ENCODE measurements around the gene LPAR1.

LPAR1 gene

GRCh38 chr9:110960288-110960687 is 78.0 kb downstream of the LPAR1 start:
- H3K4me3 ChIP-seq (ENCODE audit: low read depth, low read length): no peak overlapping the region
- TF ChIP-seq CTCF (IDR thresholded peaks at IDR 0.05; ENCODE audit: low read depth, low read length): no peak

- no peak for TF ChIP-seq CTCF (IDR thresholded peaks at IDR 0.05; ENCODE audit: low read depth, low read length)
- no peak overlapping the region for H3K4me3 ChIP-seq (ENCODE audit: low read depth, low read length)
Observed at GRCh38 chr9:110958847-110959246, 79.4 kb downstream of the LPAR1 start.

GRCh38 chr9:110954822-110955291 is 83.4 kb downstream of the LPAR1 start:
- no peak for TF ChIP-seq CTCF (IDR thresholded peaks at IDR 0.05; ENCODE audit: low read depth, low read length)
- H3K4me3 ChIP-seq (ENCODE audit: low read depth, low read length): no peak overlapping the region

- H3K4me3 ChIP-seq (ENCODE audit: low read depth, low read length): no peak overlapping the region
- no peak for TF ChIP-seq CTCF (IDR thresholded peaks at IDR 0.05; ENCODE audit: low read depth, low read length)
Observed at GRCh38 chr9:110952540-110952859, 85.8 kb downstream of the LPAR1 start.

- no peak overlapping the region for H3K4me3 ChIP-seq (ENCODE audit: low read depth, low read length)
- no peak for TF ChIP-seq CTCF (IDR thresholded peaks at IDR 0.05; ENCODE audit: low read depth, low read length)
Observed at GRCh38 chr9:110951805-110952539, 86.3 kb downstream of the LPAR1 start.

GRCh38 chr9:110950041-110950645 is 88.1 kb downstream of the LPAR1 start:
- no peak overlapping the region for H3K4me3 ChIP-seq (ENCODE audit: low read depth, low read length)
- TF ChIP-seq CTCF (IDR thresholded peaks at IDR 0.05; ENCODE audit: low read depth, low read length): no peak

- no peak overlapping the region for H3K4me3 ChIP-seq (ENCODE audit: low read depth, low read length)
- no peak for TF ChIP-seq CTCF (IDR thresholded peaks at IDR 0.05; ENCODE audit: low read depth, low read length)
Observed at GRCh38 chr9:110949081-110949480, 89.2 kb downstream of the LPAR1 start.

Data from WI38 (cell line).